ENCODE measurements around the gene FOXS1. TPM values are rescaled to one million over a fixed set of nuclear protein-coding genes. Genes with fewer than 3 reads are reported as not detected.

FOXS1 gene
- total RNA-seq = 21.8 TPM

- Histone ChIP-seq H3K36me3 (no peaks in the 10 kb centered on the region), H3K27ac (peak within 1 kb of the TSS; percentile 94 to 95), H3K4me1 (peaks cover 36 to 40% of the 10 kb centered on the region in 2 donors), H3K4me3 (peak within 1 kb of the TSS; percentile 52 to 70), H3K27me3 (no peaks in the 10 kb centered on the region), H3K9me3 (no peaks in the 10 kb centered on the region)
- DNase-seq (ENCODE audit: low spot score in 2 of 2) = peak; percentile 60 to 91
- intact Hi-C loops (cut with DNase I) = loop anchor here (1.0 to 10.0 kb wide), 3 partner anchors 25 to 121 kb away; partner anchors contain the start of genes BCL2L1, DUSP15 and TTLL9
- TF ChIP-seq CTCF (IDR thresholded peaks at IDR 0.05) = no peak
These were observed at the start of gene FOXS1 for GRCh38 chr20:31845300-31845863. Gene FOXS1, minus strand, starts transcription at chr20:31845604. Its CDS starts 62 bp downstream, at chr20:31845542.

GRCh38 chr20:31890646-31891045, 45.2 kb upstream of the FOXS1 start:
- Histone ChIP-seq H3K4me3 (no peak overlapping the region), H3K27me3 (no peaks in the 10 kb centered on the region), H3K4me1 (no peaks in the 10 kb centered on the region), H3K27ac (no peak overlapping the region), H3K9me3 (no peaks in the 10 kb centered on the region), H3K36me3 (no peaks in the 10 kb centered on the region)
- no peak for TF ChIP-seq CTCF (IDR thresholded peaks at IDR 0.05)
- DNase-seq (ENCODE audit: low spot score in 2 of 2) = no peak
- intact Hi-C loops (cut with DNase I) = no loop called here

GRCh38 chr20:31883829-31884228, 38.4 kb upstream of the FOXS1 start:
- H3K9me3 ChIP-seq = no peaks in the 10 kb centered on the region
- H3K27ac ChIP-seq = no peak overlapping the region
- H3K4me3 ChIP-seq = no peak overlapping the region
- H3K4me1 ChIP-seq = peaks cover 0 to 4% of the 10 kb centered on the region in 2 donors
- no peaks in the 10 kb centered on the region for H3K36me3 ChIP-seq
- no peak for DNase-seq (ENCODE audit: low spot score in 2 of 2)
- no peaks in the 10 kb centered on the region for H3K27me3 ChIP-seq
- intact Hi-C loops (cut with DNase I) = no loop called here
- TF ChIP-seq CTCF (IDR thresholded peaks at IDR 0.05) = no peak

- Histone ChIP-seq H3K4me3 (no peak overlapping the region), H3K36me3 (no peaks in the 10 kb centered on the region), H3K4me1 (peaks cover 0 to 4% of the 10 kb centered on the region in 2 donors), H3K9me3 (no peaks in the 10 kb centered on the region), H3K27me3 (no peaks in the 10 kb centered on the region), H3K27ac (no peak overlapping the region)
- DNase-seq (ENCODE audit: low spot score in 2 of 2) = no peak
- no peak for TF ChIP-seq CTCF (IDR thresholded peaks at IDR 0.05)
- intact Hi-C loops (cut with DNase I) = no loop called here
These were observed 36.5 kb upstream of the FOXS1 start for GRCh38 chr20:31881945-31882344.

GRCh38 chr20:31879143-31879987, 34.0 kb upstream of the FOXS1 start:
- no peaks in the 10 kb centered on the region for H3K36me3 ChIP-seq
- peak overlapping the region; percentile 59 to 76 for H3K27ac ChIP-seq
- intact Hi-C loops (cut with DNase I) = loop anchor here (1.0 to 10.0 kb wide), 3 partner anchors 9 to 325 kb away; partner anchors contain the start of genes DUSP15, PLAGL2, POFUT1 and TM9SF4
- H3K4me1 ChIP-seq = peaks cover 0 to 4% of the 10 kb centered on the region in 2 donors
- peak overlapping the region; percentile 62 to 63 for H3K4me3 ChIP-seq
- peak in 1 of 3 experiments; percentile 16 for TF ChIP-seq CTCF (IDR thresholded peaks at IDR 0.05)
- H3K9me3 ChIP-seq = no peaks in the 10 kb centered on the region
- DNase-seq (ENCODE audit: low spot score in 2 of 2) = peak; percentile 87 to 98
- no peaks in the 10 kb centered on the region for H3K27me3 ChIP-seq
